Measurements from ENCODE around the gene NFIC.

- TF ChIP-seq CTCF (IDR thresholded peaks at IDR 0.05) (no peak), POLR2A (IDR thresholded peaks at IDR 0.05) (no peak)
Measured at GRCh38 chr19:3333020-3333583, 33.3 kb upstream of the NFIC start.

All from right lobe of liver (tissue), 4 donors.